AG04450 (cell line): ENCODE measurements around the gene ADCY5. TPM values are rescaled to one million over a fixed set of nuclear protein-coding genes. Genes with fewer than 3 reads are reported as not detected.

Source experiments
- CTCF ChIA-PET: fragments of 300-600, 350-600 bp; formaldehyde crosslinking; extraction: SDS; loops from one replicate; lab custom pipeline; 2022; ENCODE audit warnings: antibody characterized with exemption, inconsistent platforms; lab: Charles Lee
- POLR2A ChIA-PET: fragments of 350-600 bp; formaldehyde crosslinking; extraction: SDS; loops from one replicate; lab custom pipeline; 2021; ENCODE audit warnings: antibody characterized with exemption, inconsistent platforms; lab: Yijun Ruan, JAX
- DNase-seq: peaks from one replicate; pipeline ENCODE4 v3.0.0-alpha.2; 2011; ENCODE audit warnings: low read depth, low spot score
- H3K27ac ChIP-seq: one replicate; pipeline ENCODE4 v1.5.1; 2012; ENCODE audit warnings: low read depth, low read length, control low read depth
- H3K27me3 ChIP-seq: one replicate; pipeline ENCODE4 v1.6.0; 2012; ENCODE audit warnings: low read length; ENCODE audit not compliant: control insufficient read depth, insufficient read depth
- H3K4me3 ChIP-seq: 2 replicates; pipeline ENCODE4 v1.5.1; 2011; ENCODE audit warnings: mild to moderate bottlenecking, low read depth, low read length, control low read depth
- H3K9me3 ChIP-seq: 2 replicates; pipeline ENCODE4 v1.5.1; 2012; ENCODE audit warnings: low read length; ENCODE audit not compliant: control insufficient read depth, insufficient read depth
- CTCF ChIP-seq: IDR thresholded peaks from 2 replicates; pipeline ENCODE4 v1.5.1; 2011; ENCODE audit warnings: low read depth, low read length, control low read depth, inconsistent platforms
- polyA plus RNA-seq: library from polyadenylated mRNA; depleted of rRNA; stranded (reverse); fragments of >200 nt; gene quantifications from 2 replicates; pipeline ENCODE4 v1.2.3, GENCODE V29; 2011

The ADCY5 gene
- polyA plus RNA-seq, 1 experiment = 0.20 TPM

GRCh38 chr3:123283657-123284398 is 165.1 kb downstream of the ADCY5 start:
- no peaks in the 10 kb centered on the region for H3K27me3 ChIP-seq
- ChIA-PET POLR2A (no interaction called here), CTCF (interaction anchor here (1.0 kb wide), 1 partner anchor 22 kb away, joined by 3 read pairs; no protein-coding TSS in a partner anchor)
- no peak overlapping the region for H3K27ac ChIP-seq
- no peaks in the 10 kb centered on the region for H3K9me3 ChIP-seq
- H3K4me3 ChIP-seq = no peak overlapping the region
- TF ChIP-seq CTCF = no peak
- no peak for DNase-seq

GRCh38 chr3:123283074-123283473 is 165.8 kb downstream of the ADCY5 start:
- no peaks in the 10 kb centered on the region for H3K9me3 ChIP-seq
- ChIA-PET POLR2A (no interaction called here), CTCF (interaction anchor here (1.1 kb wide), 1 partner anchor 276 kb away, joined by 4 read pairs; no protein-coding TSS in a partner anchor)
- no peak overlapping the region for H3K27ac ChIP-seq
- H3K27me3 ChIP-seq = no peaks in the 10 kb centered on the region
- no peak for TF ChIP-seq CTCF
- H3K4me3 ChIP-seq = no peak overlapping the region
- no peak for DNase-seq

- no peak overlapping the region for H3K4me3 ChIP-seq
- POLR2A ChIA-PET = no interaction called here
Measured at GRCh38 chr3:123282461-123282860, 166.4 kb downstream of the ADCY5 start.

GRCh38 chr3:123281929-123282328 is 167.0 kb downstream of the ADCY5 start:
- no peak overlapping the region for H3K4me3 ChIP-seq
- TF ChIP-seq CTCF = no peak
- ChIA-PET CTCF (no interaction called here), POLR2A (no interaction called here)
- H3K27ac ChIP-seq = no peak overlapping the region
- H3K9me3 ChIP-seq = no peaks in the 10 kb centered on the region
- no peaks in the 10 kb centered on the region for H3K27me3 ChIP-seq
- no peak for DNase-seq

More at GRCh38 chr3:123282461-123282860, 166.4 kb downstream of the ADCY5 start:
- H3K27me3 ChIP-seq = no peaks in the 10 kb centered on the region
- TF ChIP-seq CTCF = no peak
- no peaks in the 10 kb centered on the region for H3K9me3 ChIP-seq
- no peak for DNase-seq
- H3K27ac ChIP-seq = no peak overlapping the region
- CTCF ChIA-PET = interaction anchor here (1.1 kb wide), 1 partner anchor 276 kb away, joined by 4 read pairs; no protein-coding TSS in a partner anchor

GRCh38 chr3:123281406-123281805 is 167.5 kb downstream of the ADCY5 start:
- TF ChIP-seq CTCF = no peak
- ChIA-PET POLR2A (no interaction called here), CTCF (no interaction called here)
- Histone ChIP-seq H3K27me3 (no peaks in the 10 kb centered on the region), H3K4me3 (no peak overlapping the region), H3K9me3 (no peaks in the 10 kb centered on the region), H3K27ac (no peak overlapping the region)
- no peak for DNase-seq
